Tibial nerve (tissue), 4 donors: ENCODE data around the gene NSUN4. TPM values are rescaled to one million over a fixed set of nuclear protein-coding genes. Genes with fewer than 3 reads are reported as not detected.

Experiments used
- DNase-seq, 2 donors: peaks; one replicate each; pipeline ENCODE4 v3.0.0-alpha.2; 2019; ENCODE audit warnings: low spot score in 2 of 2
- H3K27ac ChIP-seq, 4 donors: fragments of 200-600 bp; sonication (generic) in 3 of 4; one replicate each; pipeline ENCODE4 v1.5.1; 2017 to 2019; ENCODE audit warnings: mild to moderate bottlenecking in 1 of 4
- H3K27me3 ChIP-seq, 2 donors: fragments of 200-600 bp; sonication (generic) in 1 of 2; one replicate each; pipeline versions ENCODE4 v1.5.1 to v1.6.0; 2017 to 2019
- H3K36me3 ChIP-seq, 3 donors: fragments of 200-600 bp; sonication (generic); one replicate each; pipeline ENCODE4 v1.5.1; 2018 to 2019
- H3K4me1 ChIP-seq, 4 donors: fragments of 200-600 bp; sonication (generic) in 3 of 4; one replicate each; pipeline ENCODE4 v1.5.1; 2017 to 2019
- H3K4me3 ChIP-seq, 4 donors: fragments of 200-600 bp; sonication (generic) in 3 of 4; one replicate each; pipeline ENCODE4 v1.5.1; 2017 to 2019; ENCODE audit warnings: mild to moderate bottlenecking in 1 of 4, moderate library complexity in 1 of 4
- H3K9me3 ChIP-seq, 4 donors: fragments of 200-600 bp; sonication (generic) in 3 of 4; one replicate each; pipeline ENCODE4 v1.5.1; 2017 to 2019
- EP300 ChIP-seq, 2 donors: sonication (generic); formaldehyde crosslinking; IDR thresholded peaks; one replicate each; pipeline ENCODE4 v1.6.1; 2017; ENCODE audit warnings: antibody characterized with exemption in 2 of 2, mild to moderate bottlenecking in 1 of 2
- POLR2A ChIP-seq, 2 donors: fragments of 450-650 bp; IDR thresholded peaks; one replicate each; pipeline ENCODE4 v1.6.1; 2017; ENCODE audit warnings: antibody characterized with exemption in 2 of 2, mild to moderate bottlenecking in 2 of 2, moderate library complexity in 2 of 2
- WGBS, 2 donors: methylation state at CpG; one replicate each; pipeline ENCODE4 v1.1.5; 2018; 5-methylcytosine and 5-hydroxymethylcytosine counted together
- total RNA-seq, 4 donors: library from RNA; depleted of rRNA; stranded (reverse); fragments of >200 nt; gene quantifications; one replicate each; pipeline ENCODE4 v1.1.0, GENCODE V29; 2016
- TF ChIP-seq, protein P1 (sequence below), 5 experiments: fragments of 200-600 bp in 3 of 5; fragments of 450-650 bp in 2 of 5; sonication (generic) in 3 of 5; IDR thresholded peaks; one replicate each; pipeline ENCODE4 v1.5.1; 2016 to 2019; ENCODE audit warnings: antibody characterized with exemption in 5 of 5, mild to moderate bottlenecking in 3 of 5, moderate library complexity in 2 of 5

Gene NSUN4
- total RNA-seq, 4 donors from 2014 or later, result 19.5 to 39.8 (median 31.2) TPM

DNA sequence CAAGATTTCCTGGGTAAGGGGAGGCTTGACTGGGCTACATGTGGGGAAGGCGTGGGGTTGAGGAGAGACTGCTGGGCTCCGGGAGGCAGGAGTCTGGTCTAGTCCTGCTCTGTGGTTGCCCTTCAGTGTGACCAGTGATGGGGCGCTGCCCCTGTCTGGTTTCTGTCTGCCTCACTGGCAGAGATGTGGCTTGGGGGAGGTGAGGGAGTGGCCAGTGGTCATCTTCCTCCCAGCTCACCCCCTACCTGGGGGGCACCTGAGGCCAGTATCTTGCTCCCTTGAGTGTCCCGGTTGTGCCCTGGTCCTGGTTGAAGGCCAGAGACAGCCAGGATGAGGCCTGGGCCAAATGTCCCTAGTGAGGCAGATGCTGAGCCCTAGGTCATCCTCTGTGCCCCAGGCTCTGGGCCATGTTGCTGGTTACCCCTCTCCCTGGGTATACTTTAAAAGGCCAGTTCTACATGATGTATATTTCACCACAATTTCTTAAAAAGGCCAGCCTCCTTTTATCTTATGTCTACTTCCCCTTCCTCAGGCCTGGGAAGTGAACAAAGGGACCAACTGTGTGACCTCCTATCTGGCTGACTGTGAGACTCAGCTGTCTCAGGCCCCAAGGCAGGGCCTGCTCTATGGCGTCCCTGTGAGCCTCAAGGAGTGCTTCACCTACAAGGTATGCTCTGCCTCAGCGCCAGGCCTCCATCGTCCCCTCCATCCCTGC lies 64.0 kb downstream of the NSUN4 start:
- H3K4me3 ChIP-seq, result no peak overlapping the region
- peaks cover 0 to 23% (median 0%) of the 10 kb centered on the region in 3 donors for H3K36me3 ChIP-seq
- peaks cover 0 to 56% (median 18%) of the 10 kb centered on the region in 4 donors for H3K4me1 ChIP-seq
- WGBS, 2 donors, result 88 to 95% methylated on average over 7 of the region's 7 CpGs
- H3K9me3 ChIP-seq, result no peaks in the 10 kb centered on the region
- peak overlapping the region in 1 of 4 donors; percentile 4 for H3K27ac ChIP-seq
- no peak for DNase-seq
- TF ChIP-seq EP300 (IDR thresholded peaks at IDR 0.05) (no peak), POLR2A (IDR thresholded peaks at IDR 0.05) (no peak)
- TF ChIP-seq, protein P1, sequence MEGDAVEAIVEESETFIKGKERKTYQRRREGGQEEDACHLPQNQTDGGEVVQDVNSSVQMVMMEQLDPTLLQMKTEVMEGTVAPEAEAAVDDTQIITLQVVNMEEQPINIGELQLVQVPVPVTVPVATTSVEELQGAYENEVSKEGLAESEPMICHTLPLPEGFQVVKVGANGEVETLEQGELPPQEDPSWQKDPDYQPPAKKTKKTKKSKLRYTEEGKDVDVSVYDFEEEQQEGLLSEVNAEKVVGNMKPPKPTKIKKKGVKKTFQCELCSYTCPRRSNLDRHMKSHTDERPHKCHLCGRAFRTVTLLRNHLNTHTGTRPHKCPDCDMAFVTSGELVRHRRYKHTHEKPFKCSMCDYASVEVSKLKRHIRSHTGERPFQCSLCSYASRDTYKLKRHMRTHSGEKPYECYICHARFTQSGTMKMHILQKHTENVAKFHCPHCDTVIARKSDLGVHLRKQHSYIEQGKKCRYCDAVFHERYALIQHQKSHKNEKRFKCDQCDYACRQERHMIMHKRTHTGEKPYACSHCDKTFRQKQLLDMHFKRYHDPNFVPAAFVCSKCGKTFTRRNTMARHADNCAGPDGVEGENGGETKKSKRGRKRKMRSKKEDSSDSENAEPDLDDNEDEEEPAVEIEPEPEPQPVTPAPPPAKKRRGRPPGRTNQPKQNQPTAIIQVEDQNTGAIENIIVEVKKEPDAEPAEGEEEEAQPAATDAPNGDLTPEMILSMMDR (IDR thresholded peaks at IDR 0.05), result no peak
- H3K27me3 ChIP-seq, result no peaks in the 10 kb centered on the region

GRCh38 chr1:46405197-46405555 lies 64.6 kb downstream of the NSUN4 start:
- H3K4me1 ChIP-seq, result peaks cover 0 to 50% (median 18%) of the 10 kb centered on the region in 4 donors
- no peaks in the 10 kb centered on the region for H3K9me3 ChIP-seq
- TF ChIP-seq EP300 (IDR thresholded peaks at IDR 0.05) (no peak), POLR2A (IDR thresholded peaks at IDR 0.05) (no peak)
- TF ChIP-seq, protein P1 (IDR thresholded peaks at IDR 0.05), result no peak
- no peak overlapping the region for H3K4me3 ChIP-seq
- no peak for DNase-seq
- 91 to 93% methylated on average over 7 to 12 of the region's 12 CpGs for WGBS, 2 donors
- no peak overlapping the region for H3K27ac ChIP-seq
- no peaks in the 10 kb centered on the region for H3K27me3 ChIP-seq
- peaks cover 0 to 29% (median 0%) of the 10 kb centered on the region in 3 donors for H3K36me3 ChIP-seq

DNA sequence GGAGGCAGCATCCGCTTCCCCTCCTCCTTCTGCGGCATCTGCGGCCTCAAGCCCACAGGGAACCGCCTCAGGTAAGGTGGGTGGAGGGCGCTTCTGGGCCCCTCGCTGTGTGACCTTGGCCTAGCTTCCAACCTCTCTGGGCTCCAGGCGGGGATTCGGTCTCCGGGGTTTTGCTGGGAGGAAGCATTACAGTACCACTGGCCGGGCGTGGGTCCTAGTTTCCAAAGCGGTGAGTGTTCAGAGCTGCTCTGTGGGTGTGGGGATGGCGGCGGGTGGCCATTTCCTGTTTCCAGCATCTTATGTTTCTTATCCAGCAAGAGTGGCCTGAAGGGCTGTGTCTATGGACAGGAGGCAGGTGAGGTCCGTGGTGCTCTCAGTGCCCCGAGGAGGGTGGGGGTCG lies 65.1 kb downstream of the NSUN4 start:
- Histone ChIP-seq H3K4me1 (peaks cover 0 to 46% (median 18%) of the 10 kb centered on the region in 4 donors), H3K27me3 (no peaks in the 10 kb centered on the region), H3K27ac (peak overlapping the region in 2 of 4 donors; percentile 49 to 75), H3K36me3 (peaks cover 0 to 34% (median 0%) of the 10 kb centered on the region in 3 donors), H3K9me3 (no peaks in the 10 kb centered on the region), H3K4me3 (no peak overlapping the region)
- no peak for DNase-seq
- 75 to 82% methylated on average over 12 to 17 of the region's 17 CpGs for WGBS, 2 donors
- no peak for TF ChIP-seq POLR2A (IDR thresholded peaks at IDR 0.05)
- TF ChIP-seq EP300 (IDR thresholded peaks at IDR 0.05), result no peak
- TF ChIP-seq, protein P1 (IDR thresholded peaks at IDR 0.05), result no peak

DNA sequence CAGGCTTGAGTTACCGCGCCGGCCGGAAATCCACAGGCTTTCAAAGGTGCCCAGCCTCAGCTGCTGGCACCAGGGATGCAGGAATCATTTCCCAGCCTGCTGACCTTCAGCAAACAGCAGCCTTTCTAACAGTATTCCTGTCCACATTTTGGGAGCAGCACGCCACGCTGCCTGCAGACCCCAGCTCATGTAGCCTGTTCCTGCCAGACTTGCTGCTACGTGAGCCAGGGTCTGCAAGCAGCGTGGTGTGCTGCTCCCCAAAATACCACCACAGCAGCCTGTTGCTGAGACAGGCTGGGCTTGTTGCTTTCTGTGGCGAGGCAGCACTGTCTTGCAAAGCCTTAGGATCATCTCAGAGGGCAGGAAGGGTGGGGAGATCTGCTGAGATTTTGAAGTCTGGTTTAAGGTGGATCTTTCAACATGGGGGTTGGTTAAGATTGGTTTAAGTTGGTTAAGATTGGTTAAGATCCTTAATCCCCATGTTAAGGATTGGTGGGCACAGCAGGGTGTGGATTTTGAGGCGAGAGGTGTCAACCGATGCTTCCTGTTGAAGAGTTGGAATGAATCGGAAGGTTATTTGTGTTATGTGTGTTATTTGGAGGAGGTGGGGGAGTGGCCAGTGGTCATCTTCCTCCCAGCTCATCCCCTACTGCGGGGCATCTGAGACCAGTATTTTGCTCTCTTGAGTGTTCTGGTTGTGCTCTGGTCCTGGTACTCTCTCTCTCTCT lies 66.4 kb downstream of the NSUN4 start:
- H3K4me3 ChIP-seq, result peak overlapping the region in 1 of 4 donors; percentile 19
- H3K27ac ChIP-seq, result no peak overlapping the region
- DNase-seq, result no peak
- no peak for TF ChIP-seq POLR2A (IDR thresholded peaks at IDR 0.05)
- TF ChIP-seq EP300 (IDR thresholded peaks at IDR 0.05), result no peak
- TF ChIP-seq, protein P1 (IDR thresholded peaks at IDR 0.05), result no peak
- no peaks in the 10 kb centered on the region for H3K27me3 ChIP-seq
- H3K9me3 ChIP-seq, result no peaks in the 10 kb centered on the region
- H3K36me3 ChIP-seq, result peaks cover 0 to 47% (median 0%) of the 10 kb centered on the region in 3 donors
- peaks cover 0 to 34% (median 11%) of the 10 kb centered on the region in 4 donors for H3K4me1 ChIP-seq
- 58 to 62% methylated on average over 13 of the region's 13 CpGs for WGBS, 2 donors

DNA sequence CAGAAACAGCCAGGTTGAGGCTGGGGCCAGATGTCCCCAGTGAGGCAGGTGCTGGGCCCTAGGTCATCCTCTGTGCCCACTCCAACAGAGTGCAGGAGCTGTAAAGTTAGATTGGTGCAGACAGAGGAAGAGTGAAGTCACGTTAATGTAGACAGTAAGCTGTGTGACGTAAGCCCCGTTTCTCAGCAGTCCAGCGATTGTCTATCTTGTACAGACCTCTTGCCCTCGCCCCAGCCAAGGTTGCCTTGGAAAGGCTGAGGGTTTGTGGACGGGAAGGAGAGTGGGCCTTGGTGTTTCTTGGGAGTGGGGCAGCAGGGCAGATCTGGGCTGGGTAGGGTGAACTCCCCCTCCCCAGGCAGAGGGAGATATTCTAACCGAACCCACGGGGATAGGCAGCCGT lies 67.0 kb downstream of the NSUN4 start:
- Histone ChIP-seq H3K27ac (no peak overlapping the region), H3K36me3 (peaks cover 0 to 53% (median 0%) of the 10 kb centered on the region in 3 donors), H3K4me3 (no peak overlapping the region), H3K27me3 (no peaks in the 10 kb centered on the region), H3K9me3 (no peaks in the 10 kb centered on the region), H3K4me1 (peaks cover 0 to 28% (median 9%) of the 10 kb centered on the region in 4 donors)
- 88 to 96% methylated on average over 9 of the region's 9 CpGs for WGBS, 2 donors
- TF ChIP-seq, protein P1 (IDR thresholded peaks at IDR 0.05), result no peak
- TF ChIP-seq EP300 (IDR thresholded peaks at IDR 0.05), result no peak
- TF ChIP-seq POLR2A (IDR thresholded peaks at IDR 0.05), result no peak
- no peak for DNase-seq
